ENCODE measurements around the gene NPC2. TPM values are rescaled to one million over a fixed set of nuclear protein-coding genes. Genes with fewer than 3 reads are reported as not detected.
A peak's percentile ranks its signal among the peaks of the same experiment; 100 is the strongest.

Gene NPC2
- total RNA-seq, 1 experiment from 2014 or later: 137 TPM

DNA sequence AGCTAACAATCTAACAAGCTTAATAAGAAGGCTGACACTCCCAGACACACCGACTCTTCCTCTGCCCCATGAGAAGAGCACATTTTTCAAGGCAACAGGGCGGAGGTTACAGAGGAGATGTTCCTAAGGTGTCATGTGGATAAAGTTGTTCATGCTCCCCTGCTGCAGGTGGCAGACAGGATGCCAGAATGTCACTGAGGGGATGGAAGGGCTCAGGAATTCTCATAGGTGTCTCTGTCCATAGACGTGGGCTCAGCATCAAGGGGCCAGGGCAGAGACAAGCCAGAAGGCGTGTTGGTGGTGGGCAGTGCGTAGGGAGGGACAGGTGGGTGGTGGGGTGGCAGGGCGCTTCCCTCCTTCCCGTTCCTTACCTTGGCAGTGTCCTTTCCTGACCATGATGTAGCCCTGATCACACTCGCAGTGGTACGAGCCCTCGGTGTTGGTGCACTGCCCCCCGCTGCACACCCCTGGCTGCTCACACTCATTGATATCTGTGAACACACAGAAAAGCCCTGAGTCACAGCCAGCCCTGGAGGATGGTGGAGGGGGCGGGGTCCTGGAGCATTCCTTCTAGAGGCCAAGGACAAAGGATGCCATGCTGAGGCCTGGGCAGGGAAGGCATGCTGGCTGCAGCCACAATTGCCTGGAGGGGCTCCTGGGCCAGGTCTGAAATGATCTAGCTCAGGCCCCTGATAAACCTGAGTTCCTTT, 23.5 kb upstream of the NPC2 start:
- Histone ChIP-seq H3K4me1 (ENCODE audit: insufficient read depth, low read length) (no peaks in the 10 kb centered on the region), H4K20me1 (ENCODE audit: control insufficient read depth, insufficient read depth, insufficient read length) (no peaks in the 10 kb centered on the region), H3K27me3 (ENCODE audit: insufficient read depth, low read length) (no peaks in the 10 kb centered on the region), H2BK20ac (ENCODE audit: low read depth, low read length, poor library complexity, severe bottlenecking) (no peak overlapping the region), H2AFZ (ENCODE audit: low read length) (no peak overlapping the region), H3K18ac (ENCODE audit: insufficient read length, low read depth, low read length) (peak overlapping the region; percentile 72), H2BK15ac (ENCODE audit: low read depth, low read length) (no peak overlapping the region), H3K79me2 (ENCODE audit: insufficient read depth, low read length) (no peaks in the 10 kb centered on the region), H3K23ac (ENCODE audit: insufficient read length, low read depth, low read length) (no peak overlapping the region), H4K91ac (ENCODE audit: insufficient read length, low read depth, low read length) (no peak overlapping the region), H3K79me1 (ENCODE audit: insufficient read depth, low read depth, low read length, poor library complexity, severe bottlenecking) (no peaks in the 10 kb centered on the region), H3K56ac (ENCODE audit: insufficient read length, low read depth, low read length) (no peak overlapping the region), H2BK5ac (ENCODE audit: insufficient read length, low read length) (no peak overlapping the region), H3K9me3 (ENCODE audit: control insufficient read depth, low read depth, low read length) (no peaks in the 10 kb centered on the region), H4K8ac (replicated peaks; ENCODE audit: insufficient read length, low read depth, low read length) (no peak overlapping the region), H4K5ac (ENCODE audit: insufficient read length, low read depth, low read length) (no peak overlapping the region), H2BK12ac (ENCODE audit: insufficient read length, low read depth, low read length) (no peak overlapping the region), H3K9ac (ENCODE audit: extremely low read depth, insufficient read length, low read length) (no peak overlapping the region), H2BK120ac (ENCODE audit: low read depth, low read length, poor library complexity, severe bottlenecking) (no peak overlapping the region), H3T11ph (ENCODE audit: low read length) (no peak overlapping the region), H3K23me2 (ENCODE audit: insufficient read length, low read depth, low read length, poor library complexity, severe bottlenecking) (no peaks in the 10 kb centered on the region), H3K14ac (ENCODE audit: insufficient read depth, low read length) (0 out of 2 replicates have a peak overlapping the region, but pooled peaks have one; percentile 2), H3K4me2 (ENCODE audit: insufficient read depth, insufficient read length, low read length) (no peak overlapping the region), H2AK5ac (ENCODE audit: insufficient read length, low read length) (no peak overlapping the region), H3K27ac (ENCODE audit: insufficient read length, low read depth, low read length) (no peak overlapping the region), H3K4ac (ENCODE audit: low read depth, low read length) (no peak overlapping the region)
- H3K27ac Mint-ChIP-seq: peak overlapping the region in 2 of 3 experiments; percentile 87 to 90; a peak in 4 of 7 replicates
- no peaks in the 10 kb centered on the region for H3K9me3 Mint-ChIP-seq
- DNase-seq: peak; percentile 67
- H3K36me3 Mint-ChIP-seq (ENCODE audit: insufficient read depth in 1 of 3, low read depth in 3 of 3): no peaks in the 10 kb centered on the region
- peaks cover 7% of the 10 kb centered on the region for H3K27me3 Mint-ChIP-seq (ENCODE audit: low read depth)
- peaks cover 17 to 21% of the 10 kb centered on the region in 2 experiments for H3K4me1 Mint-ChIP-seq
- H3K4me3 Mint-ChIP-seq: no peak overlapping the region; a peak in 1 of 5 replicates
- no CpG with 5 or more reads among the region's 12 CpGs for WGBS (ENCODE audit: extremely low coverage, insufficient read length, low lambda C conversion rate)
- TF ChIP-seq, protein P1, sequence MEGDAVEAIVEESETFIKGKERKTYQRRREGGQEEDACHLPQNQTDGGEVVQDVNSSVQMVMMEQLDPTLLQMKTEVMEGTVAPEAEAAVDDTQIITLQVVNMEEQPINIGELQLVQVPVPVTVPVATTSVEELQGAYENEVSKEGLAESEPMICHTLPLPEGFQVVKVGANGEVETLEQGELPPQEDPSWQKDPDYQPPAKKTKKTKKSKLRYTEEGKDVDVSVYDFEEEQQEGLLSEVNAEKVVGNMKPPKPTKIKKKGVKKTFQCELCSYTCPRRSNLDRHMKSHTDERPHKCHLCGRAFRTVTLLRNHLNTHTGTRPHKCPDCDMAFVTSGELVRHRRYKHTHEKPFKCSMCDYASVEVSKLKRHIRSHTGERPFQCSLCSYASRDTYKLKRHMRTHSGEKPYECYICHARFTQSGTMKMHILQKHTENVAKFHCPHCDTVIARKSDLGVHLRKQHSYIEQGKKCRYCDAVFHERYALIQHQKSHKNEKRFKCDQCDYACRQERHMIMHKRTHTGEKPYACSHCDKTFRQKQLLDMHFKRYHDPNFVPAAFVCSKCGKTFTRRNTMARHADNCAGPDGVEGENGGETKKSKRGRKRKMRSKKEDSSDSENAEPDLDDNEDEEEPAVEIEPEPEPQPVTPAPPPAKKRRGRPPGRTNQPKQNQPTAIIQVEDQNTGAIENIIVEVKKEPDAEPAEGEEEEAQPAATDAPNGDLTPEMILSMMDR (conservative IDR thresholded peaks at IDR 0.05): no peak
